Right cardiac atrium (tissue), 5 donors: ENCODE data around the gene NINJ1. TPM values are rescaled to one million over a fixed set of nuclear protein-coding genes. Genes with fewer than 3 reads are reported as not detected.

Source experiments
- ATAC-seq, 2 donors: fragments of 200-7000 bp; cut with Tn5 transposase; one replicate each; pipeline versions ENCODE4 v1.8.0 to v1.9.1; 2020; ENCODE audit warnings: moderate library complexity in 2 of 2, mild to moderate bottlenecking in 1 of 2
- DNase-seq, 3 donors: peaks; one replicate each; pipeline ENCODE4 v3.0.0-alpha.2; 2020
- H3K27ac ChIP-seq: one replicate; pipeline ENCODE4 v1.5.1; 2013; ENCODE audit warnings: mild to moderate bottlenecking, low read length, control low read depth, moderate library complexity
- H3K27me3 ChIP-seq: one replicate; pipeline ENCODE4 v1.6.1; 2013; ENCODE audit not compliant: control insufficient read depth, insufficient read depth
- H3K4me1 ChIP-seq: one replicate; pipeline ENCODE4 v1.6.1; 2013; ENCODE audit warnings: low read length; ENCODE audit not compliant: control insufficient read depth, insufficient read depth
- H3K4me3 ChIP-seq: one replicate; pipeline ENCODE4 v1.5.1; 2013; ENCODE audit warnings: low read length, control low read depth
- H3K9me3 ChIP-seq: one replicate; pipeline ENCODE4 v1.6.1; 2013; ENCODE audit warnings: low read length; ENCODE audit not compliant: control insufficient read depth
- WGBS: extraction: QIAGEN DNeasy Blood & Tissue Kit; methylation state at CpG from one replicate; pipeline ENCODE4 v1.1.7; 2013; 5-methylcytosine and 5-hydroxymethylcytosine counted together
- intact Hi-C, 4 donors: fragments of 100-400 bp; cut with DNase I; formaldehyde crosslinking; loops; one replicate each; pipeline versions ENCODE4 v1.11.0 to v1.14.0; 2022 to 2023
- polyA plus RNA-seq: library from polyadenylated mRNA; stranded (reverse); fragments of 200-250 nt; gene quantifications from one replicate; pipeline ENCODE4 v1.2.3, GENCODE V29; 2013
- total RNA-seq, 4 donors: library from RNA; stranded (reverse); fragmentation: NEBNext Ultra II Directional; extraction: Animal tissue kit (Norgen Biotek cat#: 25700); gene quantifications; one replicate each; pipeline ENCODE4 v1.2.1, GENCODE V29; 2021
- donor health status: healthy with polysubstance abuse.
- donor health status: DM: no; HTN: yes; CAD: no.
- donor health status: DM: no; HTN: no; CAD: no.
- donor health status: DM: no; HTN: yes; CAD: no; lungs with severe emphysema.
- donor health status: DM: yes; HTN: yes; CAD: no.

Gene NINJ1
- total and polyA plus RNA-seq, 5 donors = 42.9 to 96.2 (median 62.8) TPM

DNA sequence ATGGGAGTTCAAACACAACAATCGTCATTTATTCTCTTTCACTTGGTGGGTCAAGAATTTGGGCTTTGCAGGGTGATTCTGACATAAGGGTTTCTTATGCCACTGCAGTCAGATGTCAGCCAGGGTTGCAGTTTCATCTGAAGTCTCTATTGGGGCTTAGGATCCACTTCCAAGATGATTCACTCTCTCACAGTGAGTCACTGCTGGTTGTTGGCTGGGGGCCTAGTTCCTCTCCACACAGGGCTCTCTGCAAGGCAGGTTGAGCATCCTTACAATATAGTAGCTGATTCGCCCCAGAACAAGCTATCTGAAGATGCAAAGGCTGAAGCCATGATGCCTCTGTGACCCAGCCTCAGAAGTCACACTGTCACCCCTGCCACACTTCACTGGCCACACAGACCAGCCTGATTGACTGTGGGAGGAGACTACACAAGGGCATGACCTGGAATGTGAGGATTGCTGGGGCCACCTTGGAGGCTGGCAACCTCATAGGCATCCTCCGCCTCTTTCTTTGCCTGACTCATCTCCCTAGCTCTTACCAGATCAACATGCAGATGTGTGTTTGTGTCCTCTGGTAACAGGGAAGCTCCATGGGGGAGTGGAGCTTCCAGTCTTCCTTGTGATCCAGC, 42.5 kb downstream of the NINJ1 start:
- no peaks in the 10 kb centered on the region for H3K4me1 ChIP-seq
- intact Hi-C loops = loop anchor here in 1 of 4 donors (10.0 kb wide), 1 partner anchor 363 kb away; the partner anchor contains the start of genes FAM120A and FAM120AOS
- WGBS = 76% methylated on average over 3 of the region's 3 CpGs
- H3K9me3 ChIP-seq = no peaks in the 10 kb centered on the region
- no peak overlapping the region for H3K27ac ChIP-seq
- no peak overlapping the region for H3K4me3 ChIP-seq
- no peaks in the 10 kb centered on the region for H3K27me3 ChIP-seq
- ATAC-seq (no peak), DNase-seq (no peak)

DNA sequence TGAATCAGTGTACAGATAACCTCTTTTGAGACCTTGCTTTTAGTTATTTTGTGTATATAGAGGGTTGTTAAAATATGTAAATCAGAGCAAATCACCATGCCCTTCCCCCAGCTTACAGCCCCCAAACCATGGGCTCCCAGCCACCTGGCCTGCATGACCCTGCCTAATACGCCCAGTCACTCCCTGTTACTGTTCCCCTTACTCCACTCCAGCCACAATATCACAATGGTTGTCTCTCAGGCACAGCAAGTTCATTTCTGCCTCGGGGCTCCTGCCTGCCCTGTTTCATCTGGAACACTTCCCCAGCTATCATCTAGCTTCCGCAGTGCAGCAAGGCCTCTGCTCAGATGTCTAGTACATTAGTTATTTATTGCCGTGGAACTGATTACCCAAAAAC, 43.0 kb downstream of the NINJ1 start:
- DNase-seq (no peak), ATAC-seq (no peak)
- 86% methylated on average over 4 of the region's 4 CpGs for WGBS
- intact Hi-C loops = loop anchor here in 1 of 4 donors (10.0 kb wide), 1 partner anchor 364 kb away; the partner anchor contains the start of genes FAM120A and FAM120AOS
- Histone ChIP-seq H3K27ac (no peak overlapping the region), H3K4me1 (no peaks in the 10 kb centered on the region), H3K4me3 (no peak overlapping the region), H3K27me3 (no peaks in the 10 kb centered on the region), H3K9me3 (no peaks in the 10 kb centered on the region)

DNA sequence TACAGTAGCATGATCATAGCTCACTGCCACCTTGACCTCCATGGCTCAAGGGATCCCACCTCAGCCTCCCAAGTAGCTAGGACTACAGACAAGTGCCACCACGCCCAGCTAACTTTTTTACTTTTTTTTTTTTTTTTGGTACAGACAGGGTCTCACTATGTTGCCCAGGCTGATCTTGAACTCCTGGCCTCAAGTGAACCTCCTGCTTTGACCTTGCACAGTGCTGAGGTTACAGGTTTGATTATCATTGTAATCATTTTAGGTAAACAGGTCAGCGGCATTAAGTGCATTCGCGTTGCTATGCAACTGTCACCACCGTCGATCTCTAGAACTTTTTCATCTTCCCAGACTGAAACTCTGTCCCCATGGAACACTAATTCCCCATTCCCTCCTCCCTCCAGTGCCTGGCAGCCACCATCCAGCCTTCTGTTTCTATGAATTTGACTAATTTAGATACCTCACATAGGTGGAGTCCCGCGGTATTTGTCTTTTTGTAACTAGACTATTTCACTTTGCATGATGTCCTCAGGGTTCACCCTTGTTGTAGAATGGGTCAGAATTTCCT, 43.9 kb downstream of the NINJ1 start:
- intact Hi-C loops = loop anchor here in 1 of 4 donors (10.0 kb wide), 1 partner anchor 365 kb away; the partner anchor contains the start of genes FAM120A and FAM120AOS
- no peak overlapping the region for H3K4me3 ChIP-seq
- no peaks in the 10 kb centered on the region for H3K4me1 ChIP-seq
- DNase-seq (no peak), ATAC-seq (no peak)
- WGBS = 86% methylated on average over 8 of the region's 8 CpGs
- no peak overlapping the region for H3K27ac ChIP-seq
- no peaks in the 10 kb centered on the region for H3K27me3 ChIP-seq
- no peaks in the 10 kb centered on the region for H3K9me3 ChIP-seq

DNA sequence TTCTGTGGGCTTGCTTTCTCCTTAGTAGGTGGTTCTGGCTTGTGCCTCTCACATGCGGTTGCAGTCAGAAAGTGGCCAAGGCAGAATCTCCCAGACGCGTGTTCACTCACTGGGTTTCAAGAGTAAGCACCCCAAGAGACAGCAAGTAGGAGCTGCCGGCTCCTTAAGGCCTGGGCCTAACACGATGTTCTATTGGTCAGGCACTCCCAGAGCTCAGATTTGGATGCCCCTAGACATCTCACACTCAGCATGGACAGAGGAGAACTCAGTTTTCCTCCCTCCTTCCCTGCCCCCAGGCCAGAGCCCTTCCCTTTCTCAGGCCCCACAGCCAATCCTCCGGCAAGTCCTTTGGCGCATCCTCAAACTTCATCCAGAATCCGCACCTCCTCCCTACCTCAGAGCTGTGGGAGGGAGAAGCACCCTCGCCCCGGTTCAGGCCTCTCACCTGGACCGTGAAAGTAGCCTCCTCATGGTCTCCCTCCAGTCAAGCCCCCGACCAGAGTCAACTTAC, 44.5 kb downstream of the NINJ1 start:
- no peak overlapping the region for H3K27ac ChIP-seq
- ATAC-seq = no peak
- 87% methylated on average over 12 of the region's 12 CpGs for WGBS
- no peaks in the 10 kb centered on the region for H3K27me3 ChIP-seq
- H3K9me3 ChIP-seq = no peaks in the 10 kb centered on the region
- DNase-seq = no peak
- no peaks in the 10 kb centered on the region for H3K4me1 ChIP-seq
- H3K4me3 ChIP-seq = no peak overlapping the region
- intact Hi-C loops = no loop called here

DNA sequence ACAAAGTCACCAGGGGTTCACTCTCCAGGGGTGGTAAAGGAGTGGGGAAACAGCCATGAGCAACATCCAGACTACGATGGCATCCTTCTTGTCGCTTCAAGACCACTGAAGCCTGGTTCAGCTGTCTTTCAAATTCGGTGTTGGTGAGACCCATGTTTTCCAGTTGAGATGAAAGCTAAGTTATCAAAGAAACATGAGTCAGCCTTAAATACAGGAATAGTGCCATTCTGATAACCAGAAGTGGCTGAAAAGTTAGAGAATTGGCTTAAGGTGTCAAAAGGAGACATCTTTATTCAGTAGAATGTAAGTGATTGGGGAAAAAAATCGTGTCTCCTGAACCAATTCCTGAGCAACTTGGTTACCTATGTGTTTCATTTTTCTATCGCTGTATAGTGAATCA, 45.0 kb downstream of the NINJ1 start:
- Histone ChIP-seq H3K9me3 (no peaks in the 10 kb centered on the region), H3K4me3 (no peak overlapping the region), H3K27me3 (no peaks in the 10 kb centered on the region), H3K4me1 (no peaks in the 10 kb centered on the region), H3K27ac (no peak overlapping the region)
- ATAC-seq (no peak), DNase-seq (no peak)
- intact Hi-C loops = no loop called here
- WGBS = 89% methylated on average over 5 of the region's 5 CpGs

DNA sequence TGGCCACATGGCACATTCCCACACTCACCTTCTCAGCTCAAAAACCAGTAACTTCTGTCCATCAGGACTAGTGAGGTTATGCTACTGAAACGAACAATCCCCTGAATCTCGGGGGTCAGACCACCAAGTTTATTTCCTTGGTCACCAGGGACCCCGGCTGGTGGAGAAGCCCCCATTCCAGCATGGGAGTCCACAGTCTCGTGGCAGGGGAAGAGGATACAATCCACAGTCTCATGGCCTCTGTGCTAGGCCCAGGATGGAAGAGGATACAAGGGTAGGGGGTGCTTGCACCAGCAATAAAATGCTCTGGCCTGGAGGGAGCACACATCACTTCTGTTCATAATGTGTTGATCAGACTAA, 45.4 kb downstream of the NINJ1 start:
- no peak for ATAC-seq
- intact Hi-C loops = no loop called here
- Histone ChIP-seq H3K27me3 (no peaks in the 10 kb centered on the region), H3K9me3 (no peaks in the 10 kb centered on the region), H3K27ac (no peak overlapping the region), H3K4me1 (no peaks in the 10 kb centered on the region), H3K4me3 (no peak overlapping the region)
- no peak for DNase-seq
- WGBS = 94% methylated on average over 4 of the region's 4 CpGs

DNA sequence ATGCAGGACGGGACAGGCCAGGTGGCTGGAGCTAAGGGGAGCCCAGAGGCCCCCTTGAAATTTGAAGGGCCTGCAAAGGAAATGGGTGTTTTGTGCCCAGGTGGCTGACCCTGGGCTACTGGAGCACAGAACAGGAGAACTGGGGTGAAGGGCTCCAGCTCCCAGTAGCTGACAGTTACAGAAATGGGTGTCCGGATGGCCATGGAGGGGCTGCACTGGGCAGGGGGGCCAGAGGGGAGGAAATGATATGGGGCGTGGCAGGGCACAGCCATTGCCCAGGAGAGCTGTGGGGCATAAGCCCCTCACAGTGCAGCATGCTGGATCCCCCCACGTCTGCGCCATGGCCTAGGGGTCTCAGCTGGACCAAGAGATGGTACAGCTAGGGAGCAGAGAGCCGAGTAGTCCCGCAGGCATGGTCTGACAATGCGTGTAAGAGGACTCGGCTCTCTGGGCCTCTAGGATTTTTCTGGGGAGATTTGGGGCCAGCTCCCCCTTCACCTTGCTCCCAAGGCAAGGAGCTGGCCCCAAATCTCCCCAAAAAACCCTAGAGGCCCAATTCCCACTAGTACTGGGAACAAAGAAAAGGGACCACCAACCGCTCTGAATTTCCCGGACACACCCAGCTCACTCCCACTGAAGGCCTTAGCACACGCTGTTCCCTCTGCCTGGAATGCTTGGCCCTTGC, 45.9 kb downstream of the NINJ1 start:
- DNase-seq (no peak), ATAC-seq (no peak)
- Histone ChIP-seq H3K4me3 (no peak overlapping the region), H3K27ac (no peak overlapping the region), H3K4me1 (no peaks in the 10 kb centered on the region), H3K9me3 (no peaks in the 10 kb centered on the region), H3K27me3 (no peaks in the 10 kb centered on the region)
- WGBS = 97% methylated on average over 12 of the region's 12 CpGs
- intact Hi-C loops = no loop called here

DNA sequence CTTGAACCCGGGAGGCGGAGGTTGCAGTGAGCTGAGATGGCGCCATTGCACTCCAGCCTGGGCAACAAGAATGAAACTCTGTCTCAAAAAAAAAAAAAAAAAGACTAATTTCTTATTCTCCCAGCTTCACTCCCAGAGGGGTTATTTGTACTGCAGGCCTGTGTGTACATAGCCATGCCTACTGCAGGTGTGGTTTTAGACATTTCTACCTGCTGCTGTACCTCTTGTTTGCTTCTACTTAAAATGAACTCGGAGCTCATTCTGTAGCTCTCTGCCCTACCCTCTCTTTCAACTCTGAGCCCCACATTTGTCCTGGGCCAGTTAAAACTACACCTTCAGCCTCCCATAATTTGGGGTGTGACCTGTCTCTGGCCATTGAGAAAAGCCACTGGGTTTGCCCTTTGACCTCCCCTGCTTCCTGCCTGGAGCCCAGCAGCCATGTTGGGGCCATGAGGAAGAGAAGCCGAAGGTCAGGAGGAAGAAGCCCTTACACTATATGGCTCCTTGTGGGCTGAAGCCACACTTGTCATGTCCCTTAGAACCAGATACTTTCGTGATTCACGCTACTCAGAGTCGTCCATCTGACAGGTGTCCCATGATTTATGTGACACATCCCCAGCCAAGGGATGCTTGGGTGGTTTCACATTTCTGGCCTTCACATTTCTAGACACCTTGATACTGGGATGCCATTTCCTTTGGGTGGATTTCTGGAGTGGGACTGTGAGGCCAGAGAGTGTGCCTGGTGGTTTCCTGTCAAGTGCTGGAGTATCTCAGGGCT, 47.4 kb downstream of the NINJ1 start:
- ATAC-seq = no peak
- intact Hi-C loops = no loop called here

DNA sequence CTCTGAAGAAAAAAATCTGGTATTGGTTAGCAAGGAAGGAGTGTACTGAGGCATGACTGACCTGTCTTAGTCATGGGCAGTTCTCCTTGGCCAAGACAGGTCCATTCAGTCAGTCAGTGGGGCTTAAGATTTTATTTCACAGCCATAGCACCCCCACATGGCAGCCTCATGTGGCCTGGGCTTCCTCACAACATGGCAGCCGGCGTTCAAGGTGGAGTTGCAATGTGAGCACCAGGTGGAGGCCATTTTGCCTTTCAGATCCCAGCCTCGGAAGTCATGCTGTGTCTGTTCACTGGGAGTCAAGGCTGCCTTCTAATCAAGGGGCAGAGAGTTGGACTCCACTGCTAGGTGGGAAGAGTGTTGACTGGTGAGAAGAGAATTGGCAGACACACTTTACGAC, 48.4 kb downstream of the NINJ1 start:
- DNase-seq = no peak
- no peaks in the 10 kb centered on the region for H3K27me3 ChIP-seq
- WGBS = 89% methylated on average over 4 of the region's 4 CpGs
- intact Hi-C loops = no loop called here
- ATAC-seq = no peak
- H3K4me1 ChIP-seq = no peaks in the 10 kb centered on the region
- H3K27ac ChIP-seq = no peak overlapping the region
- H3K9me3 ChIP-seq = no peaks in the 10 kb centered on the region
- H3K4me3 ChIP-seq = no peak overlapping the region

More for the DNA sequence above, 47.4 kb downstream of the NINJ1 start:
- H3K27me3 ChIP-seq = no peaks in the 10 kb centered on the region
- no peak overlapping the region for H3K4me3 ChIP-seq
- DNase-seq = no peak
- no peaks in the 10 kb centered on the region for H3K9me3 ChIP-seq
- 93% methylated on average over 8 of the region's 8 CpGs for WGBS
- no peak overlapping the region for H3K27ac ChIP-seq
- H3K4me1 ChIP-seq = no peaks in the 10 kb centered on the region

DNA sequence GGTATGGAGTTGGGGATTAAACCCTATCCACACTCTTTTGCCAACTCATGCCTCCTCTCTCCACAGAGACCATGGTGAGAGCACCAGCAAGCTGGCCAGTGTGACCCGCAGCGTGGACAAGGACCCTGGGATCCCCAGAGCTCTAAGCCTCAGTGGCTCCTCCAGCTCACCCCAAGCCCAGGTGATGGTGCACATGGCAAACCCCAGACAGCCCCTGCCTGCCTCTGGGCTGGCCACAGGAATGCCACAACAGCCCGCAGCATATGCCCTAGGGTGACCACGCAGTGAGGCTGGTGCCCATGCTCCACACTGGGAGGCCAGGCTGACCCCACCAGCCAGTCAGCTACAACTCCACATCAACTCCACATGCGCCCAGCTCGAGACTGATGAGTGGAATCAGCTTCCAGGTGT, 49.6 kb downstream of the NINJ1 start:
- Histone ChIP-seq H3K27me3 (no peaks in the 10 kb centered on the region), H3K4me3 (no peak overlapping the region), H3K4me1 (no peaks in the 10 kb centered on the region), H3K9me3 (no peaks in the 10 kb centered on the region), H3K27ac (no peak overlapping the region)
- 96% methylated on average over 6 of the region's 6 CpGs for WGBS
- intact Hi-C loops = no loop called here
- DNase-seq = no peak
- no peak for ATAC-seq
